Renal cortex interstitium (tissue), 11 donors: ENCODE data around the gene ZNF219. TPM values are rescaled to one million over a fixed set of nuclear protein-coding genes. Genes with fewer than 3 reads are reported as not detected.

Experiments
- DNase-seq, 11 donors: peaks; one replicate each; pipeline ENCODE4 v3.0.0-alpha.2; 2013; ENCODE audit warnings: low read depth in 9 of 11, low spot score in 4 of 11; ENCODE audit errors: extremely low read depth in 1 of 11
- polyA plus RNA-seq, 3 donors: library from polyadenylated mRNA; unstranded; fragments of 120-200 nt; gene quantifications; one replicate each; pipeline ENCODE4 v1.2.1, GENCODE V29; 2013; ENCODE audit not compliant: insufficient read length in 3 of 3

Gene ZNF219
- polyA plus RNA-seq, 3 donors: 22.9 to 43.4 (median 39.4) TPM

DNA sequence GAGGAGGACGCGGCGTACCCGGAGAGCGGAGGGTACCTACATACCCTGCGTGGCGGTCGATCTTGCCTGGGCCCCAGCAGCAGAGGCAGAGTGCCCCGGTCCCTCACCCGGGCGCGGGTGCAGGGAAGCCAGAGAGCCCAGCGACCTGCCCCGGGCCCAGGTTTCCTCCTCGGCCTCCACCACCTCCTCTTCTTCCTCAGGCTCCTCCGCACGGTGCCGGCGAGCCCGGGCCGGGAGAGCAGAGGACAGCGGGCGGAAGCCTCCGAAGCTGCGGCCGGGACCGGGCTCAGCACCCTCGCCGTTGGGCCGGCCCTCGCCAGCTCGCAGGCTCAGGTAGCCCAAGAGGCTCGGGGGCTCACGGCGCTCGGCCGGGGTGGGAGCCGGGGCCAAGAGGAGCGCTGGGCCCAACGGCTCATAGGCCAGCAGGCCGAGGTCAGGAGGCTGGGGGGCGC, 6.6 kb downstream of the ZNF219 start:
- no peak for DNase-seq

DNA sequence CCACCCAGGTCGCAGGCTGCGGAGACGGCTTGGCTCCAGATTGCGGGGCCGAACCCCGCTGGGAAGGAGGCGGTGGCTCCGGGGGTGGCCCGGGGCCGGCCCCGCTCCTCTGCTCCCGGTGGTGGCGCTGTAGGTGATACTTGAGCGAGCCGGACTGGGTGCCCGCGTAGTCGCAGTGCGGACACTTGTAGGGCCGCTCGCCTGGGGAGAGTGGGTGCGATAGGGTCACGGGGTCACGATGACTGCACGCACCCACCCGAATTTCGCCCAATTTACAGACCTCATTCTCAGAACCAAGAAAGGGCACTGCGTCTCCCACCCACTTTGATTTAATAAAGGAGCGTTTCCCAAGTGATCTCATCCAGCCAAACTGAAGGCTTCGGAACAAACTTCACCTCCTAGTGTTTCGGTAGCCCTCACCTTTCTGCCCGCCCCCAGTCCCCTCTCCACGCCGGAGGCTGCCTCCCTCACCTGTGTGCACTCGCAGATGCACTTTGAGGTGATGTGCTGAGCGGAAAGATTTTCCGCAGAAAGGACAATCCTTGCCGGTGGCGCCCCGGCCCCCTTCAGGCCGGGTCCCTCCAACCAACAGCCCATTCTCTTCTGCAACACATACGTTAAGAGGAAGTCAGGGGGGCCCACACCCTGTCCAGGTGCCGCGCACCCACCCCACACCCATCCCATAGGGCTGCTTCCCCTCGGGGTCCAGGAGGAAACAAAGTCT, 7.4 kb downstream of the ZNF219 start:
- no peak for DNase-seq

DNA sequence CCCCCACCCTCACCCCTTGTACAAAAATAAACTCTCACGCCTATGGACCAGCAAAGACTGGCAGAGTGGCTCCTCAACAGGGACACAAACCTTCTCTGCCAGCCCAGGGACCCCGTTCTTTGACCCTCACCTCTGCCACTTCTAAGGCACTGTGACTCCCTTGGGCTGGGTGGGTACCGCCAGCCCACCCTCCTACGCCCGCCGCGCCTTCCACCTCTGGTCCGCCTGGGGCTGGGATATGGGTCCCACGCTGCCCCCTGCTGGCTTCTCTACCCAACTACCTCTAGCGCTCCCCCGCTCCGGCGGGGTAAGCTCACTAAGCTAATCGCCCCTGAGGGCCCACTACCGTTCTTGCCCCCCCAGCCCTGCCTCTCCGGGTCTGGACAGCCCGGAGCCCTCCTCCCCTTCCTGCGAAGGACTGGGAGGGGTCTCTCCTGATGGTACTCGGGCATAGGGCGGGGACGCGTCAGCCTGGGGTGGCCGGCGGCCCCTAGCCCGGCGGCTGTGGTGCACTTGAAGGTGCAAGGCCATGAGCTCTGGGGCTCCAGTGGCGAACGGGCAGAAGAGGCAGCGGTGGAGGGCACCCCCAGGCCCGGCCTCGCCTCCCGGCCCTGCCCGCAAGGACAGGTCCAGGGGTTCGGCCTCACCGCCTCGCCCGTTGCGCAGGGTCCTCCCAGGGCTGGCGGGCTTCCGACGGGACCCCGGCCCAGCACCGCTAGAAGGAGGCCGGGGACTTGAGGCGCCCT, 8.1 kb downstream of the ZNF219 start:
- no peak for DNase-seq

DNA sequence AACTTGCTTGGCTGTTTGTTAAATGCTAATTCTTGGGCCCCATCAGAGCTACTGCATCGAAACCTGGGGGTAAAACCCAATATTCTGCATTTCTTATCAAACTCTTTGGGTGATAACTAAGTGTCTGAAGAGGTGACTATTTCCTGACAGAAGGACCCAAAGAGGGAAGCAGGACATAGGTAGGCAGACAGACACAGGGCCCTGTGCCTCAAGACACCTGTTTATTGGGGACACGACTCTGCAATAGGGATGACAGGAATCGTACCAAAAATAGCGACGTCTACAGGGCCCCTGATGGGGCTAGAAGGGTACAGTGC, 8.6 kb downstream of the ZNF219 start:
- no peak for DNase-seq

DNA sequence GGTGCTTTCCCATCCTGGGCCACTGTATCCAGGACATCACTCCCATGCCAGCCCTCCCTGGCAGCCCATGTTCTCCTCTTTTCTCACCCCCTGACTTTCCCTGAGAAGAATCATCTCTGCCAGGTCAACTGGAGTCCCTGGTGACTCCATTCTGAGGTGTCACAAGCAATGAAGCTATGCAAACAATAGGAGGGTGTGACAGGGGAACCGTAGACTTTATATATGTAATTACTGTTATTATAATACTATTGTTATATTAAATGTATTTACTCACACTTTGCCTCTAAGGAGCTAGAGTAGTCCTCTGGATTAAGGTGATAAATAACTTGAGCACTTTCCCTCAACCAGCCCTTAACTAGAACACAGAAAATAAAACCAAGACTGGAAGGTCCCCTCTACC, 9.2 kb downstream of the ZNF219 start:
- DNase-seq: no peak

DNA sequence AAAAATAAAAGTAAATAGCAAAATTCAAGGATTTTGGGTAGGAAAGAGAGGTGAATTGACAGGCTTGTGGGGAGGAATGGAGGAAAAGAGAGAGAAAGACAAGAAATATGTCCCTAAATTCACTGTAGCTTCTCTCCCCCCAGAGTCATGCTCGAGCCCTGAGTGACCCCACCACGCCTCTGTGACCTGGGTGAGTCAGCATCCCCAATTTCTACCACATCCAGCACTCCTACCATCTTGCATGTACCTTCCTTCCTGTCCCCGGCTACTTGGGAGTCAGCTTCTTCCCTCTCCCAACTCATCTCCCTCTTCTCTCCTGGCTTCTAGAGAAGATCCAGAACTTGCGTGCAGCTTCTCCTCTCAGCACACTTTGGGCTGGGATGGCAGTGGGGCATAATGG, 9.8 kb downstream of the ZNF219 start:
- DNase-seq: no peak

DNA sequence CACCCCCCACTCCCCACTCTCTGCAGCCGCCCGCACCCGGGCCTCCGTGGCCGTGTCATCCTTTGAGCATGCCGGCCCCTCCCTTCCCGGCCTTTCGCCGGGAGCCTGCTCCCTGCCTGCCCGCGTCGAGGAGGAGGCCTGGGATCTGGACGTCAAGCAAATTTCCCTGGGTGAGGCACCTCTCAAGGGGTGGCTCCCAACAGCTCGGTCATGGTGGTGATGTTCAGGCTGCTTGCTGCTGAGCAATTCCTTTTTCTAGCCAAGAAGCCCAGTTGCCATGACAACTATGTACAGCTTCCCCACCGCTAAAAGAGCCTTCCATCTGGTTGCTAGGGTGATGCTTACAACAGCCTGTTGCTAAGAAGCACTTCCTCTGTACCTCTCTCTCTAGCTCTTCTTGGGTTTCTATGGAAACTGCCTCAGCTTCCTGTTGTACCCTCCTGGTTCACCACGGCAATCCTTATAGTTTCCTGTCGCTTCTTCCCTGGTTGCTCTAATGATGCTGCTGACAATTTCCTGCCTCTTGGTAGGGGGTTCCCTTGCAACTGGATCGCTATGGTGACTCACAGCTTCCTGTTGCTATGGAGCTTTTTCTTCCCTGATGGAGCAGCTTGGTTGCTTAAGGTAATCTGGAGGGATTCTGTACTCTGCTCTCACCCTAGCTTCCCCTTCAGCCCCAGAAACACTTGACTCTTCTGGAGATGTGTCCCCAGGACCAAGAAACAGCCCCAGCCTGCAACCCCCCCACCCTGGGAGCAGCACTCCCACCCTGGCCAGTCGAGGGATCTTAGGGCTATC, 11.0 kb downstream of the ZNF219 start:
- no peak for DNase-seq

DNA sequence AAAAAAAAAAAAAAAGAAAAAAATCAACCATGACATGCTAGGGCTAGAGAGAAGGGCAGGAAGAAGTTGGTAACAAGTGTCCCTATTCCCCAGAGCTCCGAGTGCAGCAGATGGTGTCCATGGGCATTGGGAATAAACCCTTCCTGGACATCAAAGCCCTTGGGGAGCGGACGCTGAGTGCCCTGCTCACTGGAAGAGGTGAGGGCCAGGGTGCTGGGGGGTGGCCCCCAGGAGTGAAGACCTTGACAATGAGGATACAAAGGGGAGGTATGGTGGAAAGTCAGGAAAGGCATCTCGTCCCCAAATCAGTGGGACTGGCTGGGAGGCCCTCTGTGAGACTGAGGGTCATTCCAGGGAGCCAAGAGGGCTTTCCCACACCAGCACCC, 11.6 kb downstream of the ZNF219 start:
- DNase-seq: no peak

DNA sequence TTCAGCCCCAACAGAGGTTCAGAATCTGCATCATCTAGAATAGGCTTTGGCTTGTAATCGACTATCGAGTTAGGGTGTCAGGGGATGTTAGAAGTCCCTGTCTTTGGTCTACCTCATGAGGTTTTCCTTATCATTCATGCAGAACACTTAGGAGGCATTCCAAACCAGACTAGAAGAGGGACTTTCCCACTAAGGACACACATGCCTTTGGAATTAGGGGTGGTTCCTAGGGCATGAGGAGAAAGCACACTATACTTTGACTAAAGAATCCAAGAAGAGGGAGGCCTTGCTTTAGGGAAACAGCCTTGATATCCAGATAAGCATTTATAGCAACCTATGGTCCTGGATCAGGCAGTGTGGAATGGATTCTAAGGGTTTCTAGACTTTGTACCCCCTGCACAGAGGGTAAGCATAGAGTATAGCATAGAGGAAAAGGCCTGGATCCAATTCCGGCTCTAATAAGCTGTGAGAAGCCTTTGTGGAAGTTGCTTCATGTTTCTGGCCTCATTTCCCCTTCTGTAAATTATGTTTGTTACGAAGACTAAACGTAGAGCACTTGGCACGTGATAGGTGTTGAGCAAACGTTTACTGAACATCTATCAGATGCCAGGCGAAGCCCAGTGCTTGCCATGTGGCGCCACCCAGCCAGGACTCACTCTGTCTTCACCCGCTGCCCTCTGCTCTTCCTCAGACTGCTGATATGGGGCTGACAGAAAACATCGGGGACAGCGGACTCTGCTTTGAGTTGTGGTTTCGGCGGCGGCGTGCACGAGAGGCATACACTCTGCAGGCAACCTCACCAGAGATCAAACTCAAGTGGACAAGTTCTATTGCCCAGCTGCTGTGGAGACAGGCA, 13.2 kb downstream of the ZNF219 start:
- DNase-seq: no peak

DNA sequence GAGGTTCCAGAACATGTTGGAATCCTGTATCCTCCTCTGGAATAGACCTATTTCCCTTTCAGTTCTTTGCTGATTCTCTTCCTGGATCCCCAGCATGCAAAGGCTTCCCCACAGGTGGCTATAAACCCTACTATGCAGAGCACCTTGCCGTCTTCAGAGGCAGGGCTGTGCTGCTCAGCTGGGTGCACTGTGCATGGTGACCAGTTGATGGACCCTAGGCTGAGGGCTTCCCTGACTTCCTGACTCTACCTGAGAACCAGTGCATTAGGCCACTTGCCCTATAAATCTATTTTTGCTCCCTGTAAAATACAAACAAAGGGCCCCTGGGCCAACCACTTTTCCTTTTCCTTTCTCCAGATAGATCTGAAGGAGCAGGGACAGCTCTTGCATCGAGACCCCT, 14.1 kb downstream of the ZNF219 start:
- no peak for DNase-seq

DNA sequence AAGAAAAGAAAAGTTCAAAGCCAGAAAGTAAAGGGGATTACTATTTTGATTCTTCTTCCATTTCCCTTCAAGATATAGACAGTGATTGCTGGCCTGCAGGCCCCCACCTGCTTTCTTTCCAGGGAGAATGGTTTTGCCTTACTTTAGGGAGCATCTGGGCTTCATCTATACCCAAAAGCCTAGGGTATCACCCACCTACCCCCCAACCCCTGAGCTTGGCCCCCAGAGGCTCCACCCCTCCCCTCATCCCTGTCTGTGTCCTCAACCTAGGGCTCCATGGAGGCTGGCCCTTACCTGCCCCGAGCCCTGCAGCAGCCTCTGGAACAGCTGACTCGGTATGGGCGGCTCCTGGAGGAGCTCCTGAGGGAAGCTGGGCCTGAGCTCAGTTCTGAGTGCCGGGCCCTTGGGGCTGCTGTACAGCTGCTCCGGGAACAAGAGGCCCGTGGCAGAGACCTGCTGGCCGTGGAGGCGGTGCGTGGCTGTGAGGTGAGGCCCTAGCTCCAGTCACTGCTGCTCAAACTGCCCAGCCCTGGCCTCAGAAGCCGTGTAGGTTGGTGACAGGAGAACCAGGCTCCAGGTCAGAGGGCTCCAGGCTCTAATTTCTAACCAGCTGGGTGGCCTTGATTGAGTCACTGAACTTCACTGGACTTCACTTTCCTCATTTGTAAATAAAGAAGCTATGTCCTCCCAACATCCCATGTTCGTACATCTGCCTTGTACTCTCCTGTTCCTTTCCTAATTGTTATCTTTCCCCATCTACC, 14.7 kb downstream of the ZNF219 start:
- no peak for DNase-seq

DNA sequence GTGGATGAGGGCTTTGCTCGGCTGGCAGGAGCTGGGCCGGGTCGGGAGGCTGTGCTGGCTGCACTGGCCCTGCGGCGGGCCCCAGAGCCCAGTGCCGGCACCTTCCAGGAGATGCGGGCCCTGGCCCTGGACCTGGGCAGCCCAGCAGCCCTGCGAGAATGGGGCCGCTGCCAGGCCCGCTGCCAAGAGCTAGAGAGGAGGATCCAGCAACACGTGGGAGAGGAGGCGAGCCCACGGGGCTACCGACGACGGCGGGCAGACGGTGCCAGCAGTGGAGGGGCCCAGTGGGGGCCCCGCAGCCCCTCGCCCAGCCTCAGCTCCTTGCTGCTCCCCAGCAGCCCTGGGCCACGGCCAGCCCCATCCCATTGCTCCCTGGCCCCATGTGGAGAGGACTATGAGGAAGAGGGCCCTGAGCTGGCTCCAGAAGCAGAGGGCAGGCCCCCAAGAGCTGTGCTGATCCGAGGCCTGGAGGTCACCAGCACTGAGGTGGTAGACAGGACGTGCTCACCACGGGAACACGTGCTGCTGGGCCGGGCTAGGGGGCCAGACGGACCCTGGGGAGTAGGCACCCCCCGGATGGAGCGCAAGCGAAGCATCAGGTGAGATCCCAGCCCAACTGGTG, 16.8 kb downstream of the ZNF219 start:
- no peak for DNase-seq

DNA sequence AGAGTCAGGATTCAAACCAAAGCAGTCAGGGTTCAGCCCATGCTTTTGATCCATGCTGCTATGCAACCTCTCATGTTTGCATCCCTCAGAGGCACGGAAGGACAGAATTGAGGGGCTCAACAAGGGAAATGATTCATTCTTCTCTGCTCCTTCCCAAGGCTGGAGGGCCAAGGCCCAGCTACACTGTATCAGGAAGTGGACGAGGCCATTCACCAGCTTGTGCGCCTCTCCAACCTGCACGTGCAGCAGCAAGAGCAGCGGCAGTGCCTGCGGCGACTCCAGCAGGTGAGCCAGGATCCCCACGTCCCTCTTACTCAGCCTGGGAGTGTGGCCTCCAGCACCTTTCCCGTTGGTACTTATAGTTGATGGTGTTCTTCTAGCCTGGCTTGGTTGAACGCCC, 19.7 kb downstream of the ZNF219 start:
- DNase-seq: no peak

DNA sequence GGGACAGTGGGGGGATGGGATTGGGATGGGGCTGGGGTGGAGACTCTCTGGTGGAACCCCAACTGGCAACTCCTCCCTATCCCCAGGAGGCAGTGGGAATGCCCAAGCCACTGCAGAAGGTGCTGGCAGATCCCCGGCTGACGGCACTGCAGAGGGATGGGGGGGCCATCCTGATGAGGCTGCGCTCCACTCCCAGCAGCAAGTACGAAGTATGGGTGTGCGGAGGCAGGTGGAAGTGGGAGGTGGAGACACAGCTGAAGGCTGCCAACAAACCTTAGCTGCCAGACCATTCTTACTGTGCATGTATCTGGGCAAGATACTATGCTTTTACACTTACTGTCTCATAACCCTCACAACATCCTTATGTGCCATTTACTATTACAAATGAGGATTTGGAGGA, 20.2 kb downstream of the ZNF219 start:
- no peak for DNase-seq

DNA sequence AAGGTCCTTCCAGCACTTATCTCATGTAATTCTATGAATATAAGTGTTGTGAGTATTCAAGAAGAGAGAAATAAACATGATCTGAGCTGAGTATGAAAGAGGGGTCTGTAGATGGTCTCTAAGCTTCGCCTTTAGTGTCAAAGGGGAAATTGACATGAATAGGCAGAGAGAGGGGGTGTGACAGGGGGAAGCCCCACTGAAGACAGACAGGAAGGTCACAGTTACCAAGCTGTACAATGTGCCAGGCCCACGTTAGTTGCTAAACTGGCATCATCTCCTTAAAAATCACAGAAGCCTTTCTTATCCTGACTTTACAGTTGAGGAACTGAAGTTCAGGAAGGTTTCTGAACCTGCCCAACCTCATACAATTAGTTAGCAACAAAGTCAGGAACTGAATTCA, 20.8 kb downstream of the ZNF219 start:
- DNase-seq: no peak

DNA sequence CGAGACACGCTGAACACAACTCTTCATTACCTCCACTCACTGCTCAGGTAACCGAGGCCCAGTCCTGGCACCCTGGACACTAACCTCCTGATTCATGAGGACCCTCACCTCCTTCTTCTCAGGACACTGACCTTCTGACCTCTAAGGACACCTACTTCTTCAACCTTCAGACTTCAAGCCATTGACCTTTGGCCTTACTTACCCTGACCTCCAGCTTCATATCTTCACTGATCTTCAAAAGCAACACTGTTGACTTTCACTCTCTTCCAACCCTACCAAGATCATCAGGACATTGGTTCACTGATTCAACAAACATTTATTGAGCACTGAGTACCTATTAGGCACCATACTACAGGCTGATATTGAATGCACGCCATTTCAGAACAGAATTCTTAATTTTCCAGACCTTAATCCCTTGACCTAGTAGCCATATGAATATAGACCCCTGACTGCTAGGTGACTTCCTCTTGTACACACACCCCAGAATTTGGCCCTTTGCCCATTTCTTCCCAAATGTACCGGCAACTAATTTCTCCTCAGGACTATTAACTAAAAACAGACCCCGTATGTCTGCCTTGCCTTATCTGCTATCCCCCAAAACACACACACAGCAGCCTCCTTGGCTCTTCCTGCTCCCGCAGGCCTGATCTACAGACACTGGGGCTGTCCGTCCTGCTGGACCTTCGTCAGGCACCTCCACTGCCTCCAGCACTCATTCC, 22.6 kb downstream of the ZNF219 start:
- no peak for DNase-seq

DNA sequence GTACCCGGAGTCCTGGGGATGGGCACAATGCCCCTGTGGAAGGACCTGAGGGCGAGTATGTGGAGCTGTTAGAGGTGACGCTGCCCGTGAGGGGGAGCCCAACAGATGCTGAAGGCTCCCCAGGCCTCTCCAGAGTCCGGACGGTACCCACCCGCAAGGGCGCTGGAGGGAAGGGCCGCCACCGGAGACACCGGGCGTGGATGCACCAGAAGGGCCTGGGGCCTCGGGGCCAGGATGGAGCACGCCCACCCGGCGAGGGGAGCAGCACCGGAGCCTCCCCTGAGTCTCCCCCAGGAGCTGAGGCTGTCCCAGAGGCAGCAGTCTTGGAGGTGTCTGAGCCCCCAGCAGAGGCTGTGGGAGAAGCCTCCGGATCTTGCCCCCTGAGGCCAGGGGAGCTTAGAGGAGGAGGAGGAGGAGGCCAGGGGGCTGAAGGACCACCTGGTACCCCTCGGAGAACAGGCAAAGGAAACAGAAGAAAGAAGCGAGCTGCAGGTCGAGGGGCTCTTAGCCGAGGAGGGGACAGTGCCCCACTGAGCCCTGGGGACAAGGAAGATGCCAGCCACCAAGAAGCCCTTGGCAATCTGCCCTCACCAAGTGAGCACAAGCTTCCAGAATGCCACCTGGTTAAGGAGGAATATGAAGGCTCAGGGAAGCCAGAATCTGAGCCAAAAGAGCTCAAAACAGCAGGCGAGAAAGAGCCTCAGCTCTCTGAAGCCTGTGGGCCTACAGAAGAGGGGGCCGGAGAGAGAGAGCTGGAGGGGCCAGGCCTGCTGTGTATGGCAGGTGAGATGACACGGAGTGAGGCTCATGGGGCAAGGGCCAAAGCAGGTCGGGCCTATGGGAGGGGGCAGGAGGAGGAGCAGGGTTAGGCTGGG, 23.8 kb downstream of the ZNF219 start:
- DNase-seq: no peak
